ENCODE measurements around the gene SLC5A4.

DNA sequence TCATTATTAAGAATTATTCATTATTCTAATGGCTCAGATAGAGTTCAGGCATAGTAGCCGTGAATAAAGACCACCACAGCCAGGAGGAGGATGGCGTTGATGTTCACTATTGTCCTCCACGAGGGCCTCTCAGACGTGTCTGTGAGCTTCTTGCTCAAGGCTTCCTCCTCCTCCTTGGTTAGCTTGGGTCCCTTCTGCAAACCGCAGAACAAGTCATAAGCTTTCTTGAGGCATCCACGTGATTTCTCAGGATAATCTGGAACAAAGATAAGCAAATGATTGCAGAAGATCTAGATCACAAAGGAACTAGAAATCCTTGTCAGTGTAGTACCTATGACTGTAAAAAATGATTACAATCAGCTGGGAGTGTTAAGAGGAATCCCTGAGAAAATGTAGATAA, 36.7 kb downstream of the SLC5A4 start:
- TF ChIP-seq FOXA1 (IDR thresholded peaks at IDR 0.05) (no peak), ARNT (IDR thresholded peaks at IDR 0.05) (no peak), BHLHE40 (IDR thresholded peaks at IDR 0.05; ENCODE audit: borderline replicate concordance) (no peak), CTBP1 (IDR thresholded peaks at IDR 0.05; ENCODE audit: borderline replicate concordance) (no peak), HDGF (IDR thresholded peaks at IDR 0.05; ENCODE audit: borderline replicate concordance) (no peak), FOXM1 (IDR thresholded peaks at IDR 0.05; ENCODE audit: borderline replicate concordance) (no peak), SP1 (IDR thresholded peaks at IDR 0.05) (no peak), NFRKB (IDR thresholded peaks at IDR 0.05) (no peak), LEF1 (IDR thresholded peaks at IDR 0.05; ENCODE audit: borderline replicate concordance) (no peak), SUZ12 (IDR thresholded peaks at IDR 0.05) (no peak)
